Common myeloid progenitor, CD34-positive (primary cell): ENCODE data around the gene SMIM30.

Source experiments
- CTCF ChIA-PET: fragments of 350-600 bp; sonication (Branson Sonifier 250); formaldehyde crosslinking; loops from one replicate; lab custom pipeline; 2021; ENCODE audit warnings: antibody characterized with exemption; lab: Charles Lee
- POLR2A ChIA-PET: fragments of 350-600 bp; sonication (Branson Sonifier 250); formaldehyde crosslinking; loops from one replicate; lab custom pipeline; 2021; ENCODE audit warnings: antibody characterized with exemption; lab: Charles Lee
- DNase-seq, 3 donors: peaks; one replicate each; pipeline versions ENCODE4 v3.0.0 to v3.0.0-alpha.2; 2013
- H3K27ac ChIP-seq, 2 experiments: 1 replicate in 1 of 2; 2 replicates in 1 of 2; pipeline ENCODE4 v1.7.0; 2013; ENCODE audit warnings: inconsistent platforms in 2 of 2, low read length in 2 of 2, mild to moderate bottlenecking in 2 of 2, low read depth in 1 of 2, moderate library complexity in 1 of 2; ENCODE audit not compliant: severe bottlenecking in 2 of 2, insufficient read depth in 1 of 2, poor library complexity in 1 of 2
- H3K27me3 ChIP-seq, 5 experiments: replicated peaks in 2 of 5; 1 replicate in 3 of 5; 2 replicates in 2 of 5; pipeline versions ENCODE4 v1.6.1 to v1.7.0; 2013; ENCODE audit warnings: low read length in 4 of 5, mild to moderate bottlenecking in 2 of 5, moderate library complexity in 2 of 5, inconsistent platforms in 1 of 5; ENCODE audit not compliant: insufficient read depth in 5 of 5, control insufficient read depth in 4 of 5
- H3K36me3 ChIP-seq, 4 experiments: 1 replicate in 2 of 4; 2 replicates in 2 of 4; pipeline versions ENCODE4 v1.6.1 to v1.7.0; 2013; ENCODE audit warnings: low read length in 3 of 4, control low read depth in 1 of 4, mild to moderate bottlenecking in 1 of 4; ENCODE audit not compliant: control insufficient read depth in 4 of 4, insufficient read depth in 4 of 4
- H3K4me1 ChIP-seq, 4 experiments: 1 replicate in 3 of 4; 2 replicates in 1 of 4; pipeline versions ENCODE4 v1.6.1 to v1.7.1; 2013; ENCODE audit warnings: low read length in 3 of 4, mild to moderate bottlenecking in 3 of 4, control low read depth in 1 of 4, inconsistent platforms in 1 of 4, moderate library complexity in 1 of 4; ENCODE audit not compliant: control insufficient read depth in 4 of 4, insufficient read depth in 4 of 4; ENCODE audit errors: control extremely low read depth in 1 of 4
- H3K4me3 ChIP-seq, 7 experiments: 1 replicate in 4 of 7; 2 replicates in 3 of 7; pipeline versions ENCODE4 v1.5.1 to v1.7.0; 2013; ENCODE audit warnings: mild to moderate bottlenecking in 7 of 7, low read length in 6 of 7, moderate library complexity in 6 of 7, inconsistent platforms in 2 of 7, low read depth in 2 of 7, control low read depth in 1 of 7; ENCODE audit not compliant: insufficient read depth in 4 of 7, control insufficient read depth in 1 of 7; ENCODE audit errors: extremely low read depth in 1 of 7
- H3K9me3 ChIP-seq, 5 experiments: 1 replicate in 4 of 5; 2 replicates in 1 of 5; pipeline versions ENCODE4 v1.6.1 to v1.7.1; 2013; ENCODE audit warnings: low read length in 4 of 5, mild to moderate bottlenecking in 2 of 5, inconsistent platforms in 1 of 5, low read depth in 1 of 5, moderate library complexity in 1 of 5; ENCODE audit not compliant: control insufficient read depth in 4 of 5, insufficient read depth in 2 of 5; ENCODE audit errors: control extremely low read depth in 1 of 5
- WGBS: methylation state at CpG from one replicate; pipeline ENCODE4 v1.1.5; 2013; ENCODE audit not compliant: insufficient coverage; 5-methylcytosine and 5-hydroxymethylcytosine counted together

The SMIM30 gene

DNA sequence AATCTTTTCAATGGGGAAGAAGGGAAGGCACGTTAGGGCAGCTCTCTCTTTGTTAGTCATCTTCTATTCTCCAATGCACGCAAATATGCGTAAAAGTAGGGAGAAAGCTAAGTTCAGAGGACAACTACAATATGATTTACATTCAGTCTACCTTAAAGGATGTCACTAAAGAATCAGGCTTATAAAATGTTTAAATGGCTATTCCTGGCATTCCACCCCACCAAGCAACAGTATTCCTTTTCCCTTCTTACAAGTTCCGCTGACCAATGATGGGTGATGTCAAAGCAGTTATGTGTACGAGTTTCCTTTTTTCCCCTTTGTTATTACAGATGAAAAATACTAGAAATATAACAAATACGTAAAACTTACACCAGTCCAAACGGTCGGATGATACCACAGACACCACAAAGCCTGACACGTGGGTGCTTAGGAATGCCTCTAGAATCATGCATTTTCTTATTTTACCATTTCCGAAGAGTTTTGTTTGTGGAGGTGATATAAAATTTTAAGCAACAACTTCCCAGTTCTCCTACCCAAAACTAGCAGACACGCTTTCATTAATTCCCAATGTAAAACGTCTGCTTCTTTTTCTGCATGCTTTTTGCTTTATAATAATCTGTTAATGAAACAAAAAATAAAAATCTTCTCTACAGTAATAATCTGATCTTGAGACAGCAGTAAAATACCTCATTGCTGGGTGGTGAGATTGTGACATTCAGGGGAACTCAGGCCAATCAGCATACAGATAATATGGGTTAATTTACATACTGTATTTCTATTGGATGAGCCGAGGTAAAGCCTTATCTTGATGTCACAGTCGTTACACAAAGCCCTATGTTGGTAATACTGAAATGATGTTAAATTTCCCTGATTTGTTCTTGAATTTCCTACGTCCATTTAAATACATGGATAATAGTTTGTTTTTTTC, 31.0 kb downstream of the SMIM30 start:
- WGBS: 30% methylated on average over 2 of the region's 15 CpGs
- POLR2A ChIA-PET: no interaction called here
- CTCF ChIA-PET: no interaction called here
- H3K9me3 ChIP-seq: peaks cover 0 to 3% (median 0%) of the 10 kb centered on the region in 5 experiments
- peak overlapping the region in 6 of 7 experiments; percentile 9 to 79 (median 66) for H3K4me3 ChIP-seq
- peaks cover 0 to 31% (median 11%) of the 10 kb centered on the region in 4 experiments for H3K4me1 ChIP-seq
- peaks cover 0 to 31% (median 15%) of the 10 kb centered on the region in 5 experiments for H3K27me3 ChIP-seq
- H3K27ac ChIP-seq: peak overlapping the region in 1 of 2 experiments; percentile 15
- H3K36me3 ChIP-seq: no peaks in the 10 kb centered on the region
- DNase-seq: peak; percentile 34 to 89 (median 81)

DNA sequence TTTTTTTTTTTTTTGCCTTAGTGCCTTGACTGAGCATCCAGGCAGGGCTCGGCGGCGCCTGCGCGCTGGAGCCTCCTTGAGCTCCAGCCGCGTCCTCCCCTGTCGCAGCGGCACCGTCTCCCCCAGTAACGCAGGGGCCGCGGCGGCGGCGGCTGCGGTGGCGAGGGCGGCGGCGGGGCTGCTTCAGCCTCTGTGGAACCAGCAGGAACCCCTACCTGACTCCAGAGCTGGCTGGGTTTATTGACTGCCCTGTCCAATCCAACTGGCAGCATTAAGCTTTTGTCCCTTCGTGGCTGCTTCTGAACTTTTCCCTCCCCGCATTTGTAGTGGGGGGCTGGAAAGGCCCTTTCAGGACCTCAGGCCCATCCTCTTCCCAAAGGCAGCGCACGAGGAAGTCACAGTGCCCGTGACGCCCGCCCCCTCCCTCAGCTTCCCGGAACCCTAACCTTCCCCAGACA, 31.9 kb downstream of the SMIM30 start, which contains the start of gene GPR85:
Gene GPR85, minus strand, starts transcription at position 397 of the 458 bp plus-strand sequence. CDS start 2,106 bp downstream, outside the sequence.
- no peaks in the 10 kb centered on the region for H3K36me3 ChIP-seq
- peaks cover 0 to 31% (median 11%) of the 10 kb centered on the region in 4 experiments for H3K4me1 ChIP-seq
- CTCF ChIA-PET: no interaction called here
- H3K9me3 ChIP-seq: no peaks in the 10 kb centered on the region
- peaks cover 0 to 31% (median 15%) of the 10 kb centered on the region in 5 experiments for H3K27me3 ChIP-seq
- WGBS: 2% methylated on average over 11 of the region's 29 CpGs
- POLR2A ChIA-PET: no interaction called here
- peak within 1 kb of the TSS in 6 of 7 experiments; percentile 61 to 79 (median 66) for H3K4me3 ChIP-seq
- DNase-seq: peak; percentile 32 to 82 (median 79)
- peak within 1 kb of the TSS in 1 of 2 experiments; percentile 15 for H3K27ac ChIP-seq

DNA sequence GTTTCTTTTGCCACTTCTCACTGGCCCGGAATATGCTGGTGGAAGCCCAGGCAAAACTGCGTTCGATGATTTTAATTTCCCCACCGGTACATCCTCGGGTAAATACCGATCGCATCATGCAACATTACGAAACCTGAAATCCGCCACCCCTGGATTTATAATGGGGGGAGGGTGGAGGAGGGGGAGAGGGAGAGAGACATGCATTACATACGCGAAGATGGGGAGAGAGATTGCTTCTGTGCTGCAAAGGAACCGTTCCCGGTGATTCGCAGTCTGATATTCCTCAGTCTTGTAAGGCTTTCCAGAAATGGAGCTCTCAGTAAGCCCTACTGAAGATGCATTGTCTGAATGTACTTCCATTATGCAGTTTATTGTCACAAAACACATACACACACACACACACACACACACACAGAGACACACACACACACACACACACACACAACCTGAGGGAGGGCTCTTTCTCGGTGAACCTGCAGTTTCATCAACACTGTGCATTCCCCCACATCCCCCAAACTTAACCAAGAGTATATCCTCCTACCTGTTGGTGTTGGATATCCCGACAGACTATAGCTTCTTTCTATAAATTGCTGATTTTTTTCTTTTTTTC, 32.5 kb downstream of the SMIM30 start:
- Histone ChIP-seq H3K27me3 (peaks cover 0 to 31% (median 15%) of the 10 kb centered on the region in 5 experiments), H3K27ac (no peak overlapping the region), H3K4me3 (peak overlapping the region in 6 of 7 experiments; percentile 9 to 79 (median 64)), H3K9me3 (no peaks in the 10 kb centered on the region), H3K36me3 (no peaks in the 10 kb centered on the region), H3K4me1 (peaks cover 0 to 31% (median 11%) of the 10 kb centered on the region in 4 experiments)
- ChIA-PET POLR2A (no interaction called here), CTCF (no interaction called here)
- DNase-seq: peak in 2 of 3 donors; percentile 21 to 35
- 18% methylated on average over 6 of the region's 16 CpGs for WGBS

DNA sequence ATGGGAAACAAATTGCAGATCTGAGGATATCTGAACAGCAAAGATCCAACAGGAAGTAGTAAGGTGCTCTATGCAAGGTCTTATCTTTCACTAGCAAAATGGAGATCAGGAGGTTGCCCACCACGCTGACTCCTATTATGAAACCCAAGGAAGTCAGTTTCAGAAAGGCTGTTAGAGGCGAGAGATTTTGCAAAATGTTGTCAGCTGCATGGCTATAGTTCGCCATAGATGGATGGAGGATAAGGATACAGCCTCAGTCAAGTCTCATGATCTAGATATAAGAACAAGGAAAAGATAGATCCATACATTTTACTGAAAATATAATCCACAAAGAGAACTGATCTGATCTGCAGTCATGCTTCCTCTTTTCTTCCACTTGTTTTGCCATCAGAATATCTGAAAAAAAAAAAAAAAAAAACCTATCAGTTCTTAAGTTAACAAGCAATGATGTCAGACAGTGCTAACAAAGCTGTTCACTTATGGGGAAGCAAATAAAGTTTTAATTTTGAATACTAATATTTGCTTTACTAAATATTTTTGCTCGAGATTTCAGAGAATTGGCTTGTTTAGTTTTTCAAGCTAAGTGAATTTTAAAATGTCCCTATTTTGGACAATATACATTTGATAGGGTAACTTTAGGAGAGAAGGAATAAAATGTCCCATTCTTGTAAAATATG, 33.7 kb downstream of the SMIM30 start:
- peak in 1 of 3 donors; percentile 44 for DNase-seq
- POLR2A ChIA-PET: no interaction called here
- Histone ChIP-seq H3K27ac (no peak overlapping the region), H3K4me1 (peaks cover 0 to 31% (median 11%) of the 10 kb centered on the region in 4 experiments), H3K36me3 (no peaks in the 10 kb centered on the region), H3K4me3 (peak overlapping the region in 1 of 7 experiments; percentile 64), H3K27me3 (peaks cover 0 to 31% (median 15%) of the 10 kb centered on the region in 5 experiments), H3K9me3 (no peaks in the 10 kb centered on the region)
- WGBS: 95% methylated on average over 2 of the region's 4 CpGs
- CTCF ChIA-PET: no interaction called here

DNA sequence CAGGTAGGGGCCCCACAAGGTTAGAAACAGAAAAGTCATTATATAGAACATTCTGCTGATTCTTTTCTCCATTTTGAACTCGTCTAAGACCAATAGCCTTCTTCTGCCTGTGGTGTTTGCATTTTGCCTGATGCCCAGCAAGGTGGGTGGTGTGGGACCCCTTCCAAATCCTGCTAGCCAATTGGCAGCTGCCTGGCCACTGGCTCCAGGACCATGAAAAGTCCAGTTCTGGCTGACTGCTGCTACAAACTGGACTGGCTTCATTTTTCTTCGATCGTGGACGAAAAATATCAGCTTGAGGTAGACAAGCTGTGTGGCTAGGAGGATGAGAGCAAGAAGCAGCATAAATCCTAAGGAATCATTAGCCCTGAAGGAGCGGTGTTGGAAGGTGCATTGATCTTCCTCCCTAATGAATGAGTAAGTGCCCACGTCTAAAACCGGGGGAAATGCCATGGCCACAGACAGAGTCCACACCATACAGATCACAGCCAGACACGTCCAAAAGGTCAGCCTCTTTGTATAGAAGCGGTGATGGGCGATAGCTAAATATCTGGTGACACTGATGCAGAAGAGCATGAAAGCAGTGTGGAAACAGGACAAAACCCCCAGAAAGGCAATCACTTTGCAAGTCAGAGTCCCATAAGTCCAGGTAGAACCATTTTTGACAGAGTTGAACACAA, 34.4 kb downstream of the SMIM30 start:
- Histone ChIP-seq H3K27ac (no peak overlapping the region), H3K4me1 (peaks cover 0 to 31% (median 11%) of the 10 kb centered on the region in 4 experiments), H3K36me3 (no peaks in the 10 kb centered on the region), H3K4me3 (peak overlapping the region in 1 of 7 experiments; percentile 32), H3K27me3 (peaks cover 0 to 31% (median 15%) of the 10 kb centered on the region in 5 experiments), H3K9me3 (no peaks in the 10 kb centered on the region)
- WGBS: 97% methylated on average over 8 of the region's 10 CpGs
- ChIA-PET CTCF (no interaction called here), POLR2A (no interaction called here)
- no peak for DNase-seq

DNA sequence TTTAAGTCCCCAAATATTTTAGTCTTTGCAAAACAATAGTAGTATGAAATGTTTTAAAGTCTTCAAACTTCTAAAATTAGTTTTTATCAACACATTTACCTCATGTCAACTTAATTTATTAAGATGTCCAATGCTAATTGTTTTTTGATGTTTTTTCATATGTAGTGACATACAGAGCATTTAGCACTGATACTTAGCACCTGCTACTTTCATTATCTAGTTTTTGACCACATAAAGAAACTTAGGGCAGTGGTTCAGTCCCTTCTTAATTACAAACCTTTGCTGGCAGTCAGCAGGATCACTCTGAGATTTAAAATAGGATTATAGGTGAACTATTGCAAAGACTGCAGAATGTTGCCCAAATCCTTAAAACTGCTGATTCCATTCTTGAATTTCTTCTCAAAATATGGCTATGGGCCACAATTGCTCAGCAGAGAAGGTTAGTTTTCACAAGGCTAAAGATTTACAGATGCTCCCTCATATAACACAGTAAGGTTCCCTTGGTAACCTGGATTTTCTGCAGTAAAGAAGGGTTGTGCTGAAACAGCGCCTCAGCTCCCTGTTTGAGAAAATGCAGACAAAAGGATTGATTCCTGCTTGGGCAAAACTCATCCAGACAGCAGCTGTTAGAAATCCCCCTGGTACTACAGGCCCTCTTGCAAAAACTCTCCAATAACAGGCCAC, 35.1 kb downstream of the SMIM30 start:
- Histone ChIP-seq H3K4me1 (peaks cover 0 to 31% (median 11%) of the 10 kb centered on the region in 4 experiments), H3K27me3 (peaks cover 0 to 31% (median 15%) of the 10 kb centered on the region in 5 experiments), H3K36me3 (no peaks in the 10 kb centered on the region), H3K27ac (no peak overlapping the region), H3K9me3 (no peaks in the 10 kb centered on the region), H3K4me3 (no peak overlapping the region)
- ChIA-PET POLR2A (no interaction called here), CTCF (no interaction called here)
- no peak for DNase-seq
- WGBS: 100% methylated on average over 1 of the region's 1 CpG
